HG03159 (cell line): ENCODE results near the gene KCNQ4.
A peak's percentile ranks its signal among the peaks of the same experiment; 100 is the strongest.

Experiments
- ATAC-seq: cut with Tn5 transposase; IDR thresholded peaks from one replicate; pipeline ENCODE4 v1.9.1; 2021; ENCODE audit warnings: mild to moderate bottlenecking, moderate library complexity; ENCODE audit not compliant: unreplicated experiment

The KCNQ4 gene

DNA sequence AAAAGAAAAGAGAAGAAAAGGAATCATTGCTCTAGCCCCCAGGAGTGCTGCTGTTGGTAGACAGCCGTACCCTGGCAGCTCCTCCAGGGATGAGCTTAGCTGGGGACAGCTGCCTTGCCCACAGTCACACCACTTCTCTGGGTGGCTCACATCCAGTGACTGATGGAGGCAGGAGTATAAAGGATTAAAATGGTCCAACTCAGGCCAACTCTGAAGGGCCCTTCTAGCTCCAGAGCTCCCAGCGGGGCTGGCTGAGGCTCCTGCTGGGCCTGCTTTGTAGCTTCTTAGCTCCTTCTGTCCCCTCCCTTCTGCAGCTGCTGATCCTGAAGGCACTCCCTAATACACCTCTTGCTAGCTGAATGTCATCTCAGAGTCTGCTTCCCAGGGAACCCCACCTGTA is 74.2 kb downstream of the KCNQ4 start:
- no peak for ATAC-seq

DNA sequence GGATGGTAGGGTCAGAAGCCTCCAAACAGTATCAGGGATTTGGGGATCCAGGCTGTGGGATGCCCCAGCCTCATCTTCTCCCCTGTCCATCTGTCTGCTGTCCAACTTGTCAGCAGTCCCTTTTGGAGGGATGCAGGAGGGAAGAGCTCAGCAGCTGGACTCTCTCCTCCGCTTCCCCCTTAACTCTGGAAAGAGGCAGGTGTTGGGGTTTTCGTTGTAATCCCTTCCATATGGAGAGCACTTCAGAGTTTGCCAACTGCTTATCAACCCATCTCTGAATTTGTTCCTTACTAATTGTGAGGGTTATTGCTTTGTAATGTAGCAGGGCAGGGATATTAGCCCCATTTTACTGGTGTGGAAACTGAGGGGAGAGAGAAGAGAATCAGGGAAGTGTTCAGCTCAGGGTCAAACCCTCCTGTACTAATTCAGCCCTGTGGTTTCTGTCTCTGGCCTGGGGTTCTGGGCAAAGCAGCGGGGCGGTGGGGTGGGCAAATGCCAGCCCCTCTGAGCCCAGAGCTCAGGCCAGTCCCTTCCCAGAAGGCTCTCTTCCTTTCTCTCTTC is 75.3 kb downstream of the KCNQ4 start:
- no peak for ATAC-seq

DNA sequence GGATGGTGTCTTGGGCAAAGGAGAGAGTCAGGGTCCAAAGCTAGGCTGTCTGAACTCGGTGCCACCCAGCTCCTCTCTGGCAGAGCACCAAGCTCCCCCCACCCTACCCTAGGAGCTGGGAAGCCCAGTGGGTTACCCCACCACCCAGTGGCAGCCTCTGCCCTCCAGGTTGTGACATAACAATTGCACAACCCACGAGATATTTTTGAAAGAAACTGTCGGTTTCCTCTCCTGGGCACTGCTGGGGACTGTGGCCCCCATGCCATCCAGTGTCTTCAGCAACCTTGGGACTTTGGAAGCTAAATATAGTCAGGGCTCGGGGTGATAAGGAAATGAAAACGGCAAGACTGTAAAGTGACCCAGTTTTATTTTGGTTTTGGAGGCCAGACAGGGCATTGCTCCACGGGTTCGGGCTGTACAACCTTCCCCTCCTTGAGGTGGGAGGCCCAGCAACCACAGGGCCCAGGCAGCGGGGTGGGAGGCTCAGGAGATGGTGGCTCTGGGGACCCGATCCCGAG is 77.2 kb downstream of the KCNQ4 start:
- no peak for ATAC-seq

DNA sequence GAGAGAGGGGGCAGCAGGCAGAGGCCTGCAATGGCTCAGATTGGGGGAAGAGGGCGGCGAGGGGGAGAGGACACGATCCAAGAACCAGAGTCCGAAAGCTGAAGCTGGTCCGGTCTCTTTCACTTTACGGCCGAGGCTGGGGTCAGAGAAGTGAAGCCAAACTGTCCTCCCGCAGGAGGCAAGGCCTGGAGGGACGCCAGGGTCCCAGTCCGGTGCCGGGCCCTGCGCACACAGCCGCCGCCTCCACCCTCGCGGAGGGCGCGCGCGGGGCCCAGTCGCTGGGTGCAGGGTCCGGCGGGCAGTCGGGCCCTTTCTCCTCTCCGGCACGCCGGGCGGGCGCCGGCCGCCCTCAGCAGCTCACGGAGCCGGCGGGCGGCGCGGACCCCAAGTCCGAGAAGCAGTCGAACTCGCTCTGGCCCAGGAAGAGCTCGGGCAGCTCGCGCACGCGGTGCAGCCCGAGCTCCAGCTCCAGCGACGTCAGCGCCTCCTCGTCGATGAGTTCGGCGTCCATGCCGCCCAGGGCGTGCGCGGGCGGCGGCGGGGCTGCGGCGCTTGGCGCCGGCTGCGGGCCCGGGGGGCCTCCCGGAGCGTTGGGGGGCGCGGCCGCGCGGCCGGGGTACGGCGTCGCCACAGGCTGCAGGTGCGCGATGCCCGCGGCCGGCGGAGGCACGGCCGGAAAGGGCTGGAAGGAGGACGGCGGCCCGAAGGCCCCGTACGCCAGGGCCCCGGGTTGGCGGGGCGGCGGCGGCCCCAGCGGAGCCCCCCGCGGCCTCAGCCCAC is 77.8 kb downstream of the KCNQ4 start:
- no peak for ATAC-seq

DNA sequence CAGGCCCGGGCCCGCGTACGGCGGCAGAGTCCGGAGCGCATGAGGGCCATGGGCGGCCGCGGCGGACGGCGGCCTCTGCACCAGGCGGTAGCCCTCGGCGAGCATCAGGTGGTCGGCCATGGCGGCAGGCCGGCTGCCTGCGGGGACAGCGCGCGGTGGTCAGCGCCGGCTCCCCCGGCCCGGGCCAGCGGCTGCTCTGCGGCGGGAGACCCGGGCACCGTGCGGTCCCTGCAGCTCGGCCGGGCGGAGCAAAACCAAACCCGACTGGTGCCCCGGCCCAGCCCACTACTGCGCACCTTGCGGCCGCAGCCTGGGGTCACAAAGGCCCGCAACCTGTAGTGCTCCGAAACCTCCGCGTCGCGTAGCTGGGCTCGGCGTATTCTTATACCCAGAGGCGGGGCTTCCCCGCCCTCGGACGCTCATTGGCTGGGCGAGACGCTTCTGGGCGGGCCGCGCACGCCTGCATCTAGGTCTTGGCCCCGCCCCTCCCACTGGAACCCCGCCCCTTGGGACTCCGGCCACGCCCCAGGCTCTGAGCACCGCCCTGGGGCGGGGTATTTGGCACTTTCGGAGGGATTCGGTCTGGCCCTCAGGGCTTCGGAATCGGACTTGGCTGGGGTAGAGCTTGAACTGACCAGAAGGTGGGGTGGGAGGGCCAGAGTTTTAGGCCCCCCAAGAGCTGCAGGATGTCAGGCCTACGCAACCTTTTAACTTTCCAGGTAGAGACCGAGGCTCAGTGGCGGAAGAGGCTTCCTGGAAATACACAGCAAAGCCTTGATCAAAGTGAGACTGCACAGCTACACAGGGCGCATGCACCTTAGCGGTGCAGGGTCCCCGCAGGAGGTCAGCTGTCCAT is 78.6 kb downstream of the KCNQ4 start, which contains the start of gene CITED4:
Gene CITED4 (minus strand): TSS at position 356 of the 856 bp plus-strand sequence. CDS start 236 bp downstream, at position 120.
- peak; percentile 93 for ATAC-seq

DNA sequence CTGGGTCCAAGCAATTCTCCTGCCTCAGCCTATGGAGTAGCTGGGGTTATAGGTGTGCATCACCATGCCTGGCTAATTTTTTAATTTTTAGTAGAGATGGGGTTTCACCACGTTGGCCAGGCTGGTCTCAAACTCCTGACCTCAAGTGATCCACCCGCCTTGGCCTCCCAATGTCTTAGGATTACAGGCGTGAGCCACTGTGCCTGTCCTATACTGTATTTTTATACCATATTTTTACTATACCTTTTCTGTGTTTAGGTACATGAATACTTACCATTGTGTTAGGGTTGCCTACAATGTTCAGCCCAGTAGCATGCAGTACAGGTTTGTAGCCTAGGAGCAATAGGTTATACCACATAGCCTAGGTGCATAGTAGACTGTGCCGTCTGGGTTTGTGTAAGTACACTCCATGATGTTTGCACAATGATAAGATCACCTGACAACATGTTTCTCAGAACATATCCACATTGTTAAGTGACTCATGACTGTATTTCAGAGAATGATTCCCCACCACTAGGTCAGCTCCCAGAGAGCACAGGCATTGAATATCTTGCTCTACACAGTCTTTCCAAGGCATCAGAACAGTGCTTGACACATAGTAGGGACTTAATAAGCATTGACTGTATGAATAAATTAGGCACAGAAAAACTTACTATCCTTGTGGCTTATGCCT is 84.6 kb downstream of the KCNQ4 start:
- no peak for ATAC-seq

DNA sequence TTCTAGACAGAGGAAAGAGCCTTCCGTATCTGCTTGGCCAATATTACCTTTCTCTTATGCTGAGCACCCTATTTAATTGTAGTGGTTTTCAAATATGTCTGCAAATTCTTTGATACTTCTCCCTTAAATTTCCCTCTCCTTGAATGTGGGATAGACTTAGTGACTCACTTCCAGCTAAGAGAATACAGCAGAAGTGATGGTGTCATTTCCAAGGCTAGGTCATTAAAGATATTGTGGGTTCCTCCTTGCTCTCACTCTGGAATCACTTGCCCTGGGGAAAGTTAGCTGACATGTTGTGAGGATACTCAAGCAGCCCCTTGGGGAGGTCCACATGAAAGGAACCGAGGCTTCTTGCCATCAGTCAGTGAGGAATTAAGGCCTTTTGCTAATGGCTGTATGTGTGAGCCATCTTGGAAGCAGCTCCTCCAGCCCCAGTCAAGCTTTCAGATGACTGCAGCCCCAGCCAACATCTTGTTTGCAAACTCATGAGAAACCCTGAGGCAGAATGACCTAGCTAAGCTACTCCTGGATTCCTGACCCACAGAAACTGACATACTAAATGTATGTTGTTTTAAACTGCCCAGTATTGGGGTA is 86.6 kb downstream of the KCNQ4 start:
- no peak for ATAC-seq

DNA sequence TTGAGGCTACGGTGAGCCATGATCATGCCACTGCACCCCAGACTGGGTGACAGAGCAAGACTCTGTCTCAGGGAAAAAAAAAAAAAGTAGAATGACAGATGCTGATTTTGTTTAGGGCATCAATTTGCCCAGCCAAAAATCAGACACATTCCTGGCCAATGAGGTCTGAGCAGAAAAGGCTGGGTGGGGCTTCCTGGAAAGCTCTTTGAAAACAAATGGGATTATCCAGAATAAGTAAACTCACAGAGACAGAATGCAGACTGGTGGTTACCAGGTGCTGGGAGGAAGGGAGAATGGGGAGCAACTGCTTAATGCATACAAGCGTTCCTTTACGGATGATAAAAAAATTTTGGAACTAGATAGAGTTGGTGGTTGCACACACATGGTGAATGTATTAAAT is 88.7 kb downstream of the KCNQ4 start:
- ATAC-seq, result no peak

DNA sequence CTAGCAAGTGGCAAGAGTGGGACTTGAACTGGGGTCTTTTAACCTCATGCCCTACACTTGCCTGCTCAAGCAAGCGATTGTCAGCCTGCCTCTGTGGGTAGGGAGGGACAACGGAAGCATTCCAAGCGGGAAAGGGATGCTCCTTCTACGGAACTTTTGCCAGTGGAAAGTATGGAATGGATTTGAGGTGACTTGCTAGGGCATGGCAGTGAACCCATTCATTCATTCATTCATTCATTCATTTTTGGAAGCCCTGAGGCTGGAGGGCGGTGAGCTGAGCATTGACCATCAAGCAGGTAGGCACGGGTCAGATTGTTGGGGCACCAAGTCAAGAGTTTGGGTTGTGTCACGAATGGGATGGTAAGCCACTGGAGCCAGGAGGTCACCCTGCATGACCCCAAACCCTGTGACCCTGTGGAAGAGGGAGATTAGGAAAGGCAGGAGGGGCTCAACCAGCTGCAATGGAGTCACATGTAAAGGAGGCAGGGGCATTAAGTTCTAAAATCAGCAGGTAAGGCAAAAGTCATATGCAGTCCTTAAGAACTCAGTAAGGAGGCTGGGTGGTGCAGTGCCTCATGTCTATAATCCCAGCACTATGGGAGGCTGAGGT is 90.4 kb downstream of the KCNQ4 start:
- no peak for ATAC-seq

DNA sequence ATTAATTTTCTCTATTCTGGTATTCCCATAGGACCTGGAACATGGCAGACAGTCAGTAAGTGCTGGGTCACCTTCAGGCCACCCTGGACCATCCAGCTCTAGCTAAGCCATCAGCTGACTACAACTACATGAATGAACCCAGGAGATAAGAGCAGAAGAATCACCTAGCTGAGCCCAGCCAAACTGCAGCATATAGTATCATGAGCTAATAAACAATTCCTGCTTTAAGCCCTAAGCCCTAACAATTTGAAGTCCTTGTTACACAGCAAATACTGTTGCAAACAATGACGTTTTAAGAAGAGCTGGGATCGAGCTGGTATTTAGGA is 92.8 kb downstream of the KCNQ4 start:
- ATAC-seq, result no peak

DNA sequence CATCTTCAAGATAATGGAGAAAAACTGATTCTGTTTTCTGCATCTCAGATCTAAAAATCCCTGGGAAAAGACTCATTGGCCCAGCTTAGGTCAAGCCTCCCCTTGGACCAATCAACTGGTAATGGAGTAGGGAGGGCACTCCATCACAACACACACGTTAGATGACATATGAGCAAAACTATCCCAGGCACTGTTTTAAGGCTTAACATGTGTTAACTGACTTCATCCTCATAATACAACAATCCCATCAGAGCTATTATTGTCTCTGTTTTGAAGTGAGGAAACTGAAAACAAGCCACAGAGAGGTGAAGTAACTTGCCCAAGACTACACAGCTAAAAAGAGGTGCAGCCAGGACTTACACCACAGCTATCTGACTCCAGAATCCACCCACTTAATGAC is 93.3 kb downstream of the KCNQ4 start:
- ATAC-seq, result no peak

DNA sequence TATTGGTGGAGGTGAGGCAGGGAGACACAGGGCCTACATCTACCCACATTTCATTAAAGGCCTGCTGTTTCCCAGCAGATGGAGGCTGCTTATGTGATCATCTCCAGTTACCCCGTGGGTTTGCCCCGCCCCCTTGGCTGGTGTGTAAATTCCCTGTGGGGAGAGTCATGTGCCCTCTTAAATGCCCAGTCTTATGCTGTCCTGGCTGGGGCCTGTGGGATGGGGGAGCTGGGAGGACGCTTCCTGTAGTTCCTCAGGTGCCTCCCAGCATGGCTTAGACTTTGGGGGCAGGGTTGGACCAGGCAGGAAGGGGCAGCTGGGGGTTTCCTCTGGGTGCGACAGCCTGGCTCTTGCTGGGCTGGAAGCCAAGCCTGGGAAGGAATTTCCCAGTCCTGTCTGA is 94.1 kb downstream of the KCNQ4 start:
- ATAC-seq, result no peak

DNA sequence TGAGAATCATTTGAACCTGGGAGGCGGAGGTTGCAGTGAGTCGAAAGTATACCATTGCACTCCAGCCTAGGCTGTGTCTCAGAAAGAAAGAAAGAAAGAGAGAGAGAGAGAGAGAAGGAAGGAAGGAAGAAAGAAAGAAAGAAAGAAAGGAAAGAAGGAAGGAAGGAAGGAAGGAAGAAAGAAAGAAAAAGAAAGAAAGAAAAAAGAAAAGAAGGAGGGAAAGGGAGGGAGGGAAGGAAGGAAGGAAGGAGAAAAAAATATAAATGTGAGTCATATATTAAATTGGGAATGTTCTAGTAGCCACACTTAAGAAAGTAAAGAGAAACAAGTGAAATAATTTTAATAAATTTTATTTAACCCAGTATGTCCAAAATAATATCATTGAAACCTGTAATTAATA is 95.3 kb downstream of the KCNQ4 start:
- no peak for ATAC-seq

DNA sequence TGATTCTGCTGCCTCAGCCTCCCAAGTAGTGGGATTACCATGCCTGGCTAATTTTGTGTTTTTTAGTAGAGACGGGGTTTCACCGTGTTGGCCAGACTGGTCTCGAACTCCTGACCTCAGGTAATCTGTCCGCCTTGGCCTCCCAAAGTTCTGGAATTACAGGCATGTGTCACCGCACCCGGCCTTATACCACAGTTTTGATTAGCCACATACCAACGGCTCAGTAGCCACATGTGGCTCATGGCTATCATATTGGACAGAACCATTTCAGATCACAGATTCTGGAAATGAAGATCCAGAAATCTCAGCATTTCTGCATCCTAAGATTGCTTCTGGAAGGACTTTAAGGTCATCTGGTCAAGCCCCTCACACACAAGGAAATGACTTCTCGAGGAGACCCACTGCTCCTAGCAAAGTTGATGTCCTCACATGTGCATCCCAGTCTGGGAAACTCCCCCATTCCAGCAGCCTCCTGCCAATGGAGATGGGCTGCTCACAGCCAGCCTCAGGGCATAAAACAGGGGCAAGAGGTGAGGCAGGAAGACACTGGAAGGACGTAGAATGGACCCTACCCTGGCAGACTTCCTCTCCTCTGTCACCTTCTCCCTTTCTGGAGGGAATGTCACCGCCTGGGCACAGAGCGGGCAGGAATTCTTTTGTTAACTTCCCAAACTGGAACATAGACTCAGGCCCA is 96.0 kb downstream of the KCNQ4 start:
- no peak for ATAC-seq

DNA sequence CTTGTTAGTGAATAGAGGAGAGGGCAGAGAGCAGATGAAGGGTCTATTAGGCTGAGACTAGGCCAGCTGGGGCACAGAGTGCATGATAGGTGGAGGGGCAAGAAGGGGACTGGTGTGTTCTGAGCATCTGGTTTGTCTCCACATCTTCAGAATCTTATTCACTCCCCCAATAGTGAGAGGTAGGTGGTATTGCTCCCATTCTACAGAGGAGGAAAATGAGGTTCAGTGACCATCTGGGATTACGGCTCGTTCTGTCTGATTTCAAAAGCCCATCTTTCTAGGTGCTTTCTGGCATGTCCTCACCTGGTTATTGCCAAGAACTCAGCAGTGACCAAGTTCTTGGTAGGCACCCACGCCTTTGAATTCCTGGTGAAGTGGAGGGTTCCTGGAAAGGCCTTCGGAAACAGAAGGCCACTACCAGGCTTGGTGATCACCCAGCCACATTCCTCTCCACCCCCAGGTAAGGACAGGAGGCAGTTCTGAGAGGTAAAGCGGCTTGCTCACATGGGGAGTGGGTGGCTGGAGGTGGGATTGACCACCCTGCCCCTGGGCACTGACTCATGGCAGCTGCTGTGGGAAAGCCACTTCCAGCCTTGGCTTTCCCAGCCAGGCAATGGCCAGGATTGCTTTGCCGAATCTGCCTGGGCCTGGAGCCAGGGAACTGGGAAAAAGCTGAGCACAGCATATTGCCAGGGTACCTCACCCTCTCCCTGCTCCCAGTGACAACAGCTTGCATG is 97.4 kb downstream of the KCNQ4 start:
- ATAC-seq, result no peak

DNA sequence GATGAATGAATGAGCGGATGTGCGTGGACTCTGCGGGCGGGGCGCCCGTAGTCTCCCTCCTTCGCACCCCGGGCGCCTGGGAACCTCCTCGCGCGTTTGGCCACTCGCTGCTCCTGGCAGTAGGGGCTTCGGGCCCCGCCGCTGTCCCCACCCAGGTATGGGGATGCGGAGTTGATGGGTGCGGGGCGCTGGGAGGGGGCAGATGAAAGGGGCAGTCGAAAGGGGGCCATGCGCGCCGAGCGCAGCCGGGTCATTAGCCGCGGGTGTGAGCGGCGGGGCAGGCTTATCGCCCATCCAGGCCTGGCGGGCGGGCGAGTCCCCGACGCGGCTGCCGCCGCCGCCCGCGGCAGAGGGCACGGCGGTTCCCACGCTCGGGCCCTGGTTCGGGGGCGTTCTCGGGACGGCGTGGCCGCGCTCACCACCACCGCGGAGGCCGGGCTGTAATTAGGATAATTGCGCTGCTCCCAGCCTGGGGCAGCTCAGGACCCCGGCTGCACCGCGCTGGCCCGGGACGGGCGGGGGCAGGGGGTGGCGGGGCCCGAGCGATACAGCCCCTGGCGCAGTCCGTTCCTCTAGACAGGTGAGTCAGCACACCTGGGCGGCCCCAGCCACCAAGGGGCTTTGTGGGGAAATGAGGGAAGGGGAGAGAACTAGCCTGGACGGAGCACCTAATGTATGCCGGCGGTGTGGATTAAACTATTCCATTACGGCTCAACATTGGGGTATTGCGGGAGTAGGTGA is 100.6 kb downstream of the KCNQ4 start:
- ATAC-seq, result no peak

DNA sequence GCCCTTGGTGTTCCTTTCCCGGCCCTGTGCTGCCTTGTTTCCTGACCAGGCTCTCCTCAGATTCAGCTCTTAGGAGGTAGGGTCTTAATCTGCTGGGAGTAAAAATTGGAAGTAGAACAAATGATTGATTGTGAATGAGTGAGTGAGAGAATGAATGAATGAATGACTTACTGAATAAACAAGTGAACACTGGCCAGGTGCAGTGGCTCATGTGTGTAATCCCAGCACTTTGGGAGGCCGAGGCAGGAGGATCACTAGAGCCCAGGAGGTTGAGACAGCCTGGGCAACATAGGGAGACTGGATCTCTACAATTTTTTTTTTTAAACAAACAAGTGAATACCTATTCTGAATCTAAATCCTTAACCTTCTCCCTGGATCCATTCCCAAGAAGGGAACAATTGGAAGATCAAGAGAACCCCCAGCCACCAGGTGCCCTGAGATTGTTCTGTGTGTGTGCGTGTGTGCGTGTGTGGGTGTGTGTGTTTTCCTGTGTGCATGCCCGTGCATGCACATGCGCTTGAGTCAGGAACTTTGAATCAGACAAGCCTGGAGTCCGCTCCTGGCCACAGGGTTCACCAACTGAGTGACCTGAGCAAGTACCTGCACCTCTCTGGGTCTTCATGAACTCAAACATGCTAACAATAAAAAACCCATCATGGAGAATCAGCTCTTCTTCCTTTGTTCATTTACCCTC is 102.9 kb downstream of the KCNQ4 start:
- no peak for ATAC-seq

DNA sequence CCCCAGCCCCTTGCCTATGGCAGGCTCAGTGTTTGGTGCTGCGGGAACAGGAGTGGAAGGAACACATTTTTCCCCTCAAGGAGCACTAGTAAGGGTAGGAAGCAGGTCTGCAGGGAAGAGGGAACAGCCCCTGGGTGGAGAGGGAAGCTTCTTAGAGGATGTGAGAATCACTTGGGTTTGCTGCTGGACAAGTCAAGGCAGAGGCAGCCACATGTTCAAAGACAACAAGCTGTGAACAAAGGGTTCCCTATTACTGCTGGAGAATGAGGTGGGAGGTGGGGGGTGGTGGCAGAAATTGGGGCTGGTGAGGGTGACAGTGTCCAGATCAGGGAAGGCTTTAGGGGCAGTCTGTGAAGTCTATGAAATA is 103.4 kb downstream of the KCNQ4 start:
- ATAC-seq, result no peak
